ENCODE data around the gene ZNF143. TPM values are rescaled to one million over a fixed set of nuclear protein-coding genes. Genes with fewer than 3 reads are reported as not detected.

Gene ZNF143
- total and polyA plus RNA-seq, 2 of the 13 experiments (the other 11 are each of a cell fraction or from before 2014, with no cell fraction given) = 22.4 to 35.6 TPM

DNA sequence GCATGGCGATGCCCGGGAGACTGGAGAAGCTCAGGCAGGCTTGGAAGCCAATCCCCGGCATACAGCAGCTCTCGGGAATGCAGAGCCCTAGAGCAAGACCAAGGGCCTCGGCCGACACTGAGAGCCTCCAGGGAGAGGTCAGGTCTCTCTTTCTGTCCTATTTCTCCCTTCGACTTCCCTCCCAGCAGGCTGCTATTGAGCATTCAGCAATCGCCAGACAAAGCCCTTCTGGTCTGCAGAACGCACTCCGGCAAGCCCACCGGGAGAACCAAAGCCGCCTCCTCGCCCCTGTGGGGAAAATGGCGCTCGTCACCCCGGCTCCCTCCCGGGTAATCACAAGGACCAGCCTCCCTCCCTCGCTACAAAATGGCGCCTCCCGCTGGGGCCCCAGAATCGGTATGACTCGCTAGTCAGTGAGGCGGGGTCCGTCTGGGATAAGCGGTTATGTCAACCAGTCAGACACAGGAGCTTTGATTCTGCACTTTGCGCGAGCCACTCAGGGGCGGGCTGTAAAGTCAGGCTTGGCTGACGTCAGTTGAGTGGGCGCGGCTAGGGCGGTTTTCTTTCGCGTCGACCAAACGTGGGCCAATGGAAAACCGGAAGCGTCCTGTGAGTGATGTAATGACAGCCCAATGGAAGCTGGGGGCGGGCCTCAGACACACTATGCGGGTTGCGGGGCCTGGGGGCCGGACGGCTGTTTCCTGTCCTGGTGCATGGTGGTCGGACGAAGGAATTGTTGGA lies at the start of gene ZNF143 (continued):
- TF ChIP-seq, protein P1, sequence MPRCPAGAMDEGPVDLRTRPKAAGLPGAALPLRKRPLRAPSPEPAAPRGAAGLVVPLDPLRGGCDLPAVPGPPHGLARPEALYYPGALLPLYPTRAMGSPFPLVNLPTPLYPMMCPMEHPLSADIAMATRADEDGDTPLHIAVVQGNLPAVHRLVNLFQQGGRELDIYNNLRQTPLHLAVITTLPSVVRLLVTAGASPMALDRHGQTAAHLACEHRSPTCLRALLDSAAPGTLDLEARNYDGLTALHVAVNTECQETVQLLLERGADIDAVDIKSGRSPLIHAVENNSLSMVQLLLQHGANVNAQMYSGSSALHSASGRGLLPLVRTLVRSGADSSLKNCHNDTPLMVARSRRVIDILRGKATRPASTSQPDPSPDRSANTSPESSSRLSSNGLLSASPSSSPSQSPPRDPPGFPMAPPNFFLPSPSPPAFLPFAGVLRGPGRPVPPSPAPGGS (CRISPR knock-in tag; IDR thresholded peaks at IDR 0.05) = no peak; the same call in 1 of the 2 replicates
- peak; percentile 66; the same call in 1 of the 2 replicates for TF ChIP-seq ZBTB39 (CRISPR knock-in tag; IDR thresholded peaks at IDR 0.05)
- TF ChIP-seq CEBPG (CRISPR knock-in tag; IDR thresholded peaks at IDR 0.05) = no peak
- no peak for TF ChIP-seq STAT5B (CRISPR knock-in tag; IDR thresholded peaks at IDR 0.05)
- TF ChIP-seq GATA4 (IDR thresholded peaks at IDR 0.05; ENCODE audit: borderline replicate concordance, low read depth) = 0 out of 2 replicates have a peak, but pooled peaks have one; percentile 19
- 0 out of 2 replicates have a peak, but pooled peaks have one; percentile 51 for TF ChIP-seq ZSCAN30 (CRISPR knock-in tag; IDR thresholded peaks at IDR 0.05)
- TF ChIP-seq, protein P2, sequence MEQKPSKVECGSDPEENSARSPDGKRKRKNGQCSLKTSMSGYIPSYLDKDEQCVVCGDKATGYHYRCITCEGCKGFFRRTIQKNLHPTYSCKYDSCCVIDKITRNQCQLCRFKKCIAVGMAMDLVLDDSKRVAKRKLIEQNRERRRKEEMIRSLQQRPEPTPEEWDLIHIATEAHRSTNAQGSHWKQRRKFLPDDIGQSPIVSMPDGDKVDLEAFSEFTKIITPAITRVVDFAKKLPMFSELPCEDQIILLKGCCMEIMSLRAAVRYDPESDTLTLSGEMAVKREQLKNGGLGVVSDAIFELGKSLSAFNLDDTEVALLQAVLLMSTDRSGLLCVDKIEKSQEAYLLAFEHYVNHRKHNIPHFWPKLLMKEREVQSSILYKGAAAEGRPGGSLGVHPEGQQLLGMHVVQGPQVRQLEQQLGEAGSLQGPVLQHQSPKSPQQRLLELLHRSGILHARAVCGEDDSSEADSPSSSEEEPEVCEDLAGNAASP (CRISPR knock-in tag; IDR thresholded peaks at IDR 0.05; ENCODE audit: borderline replicate concordance) = no peak
- TF ChIP-seq, protein P3, sequence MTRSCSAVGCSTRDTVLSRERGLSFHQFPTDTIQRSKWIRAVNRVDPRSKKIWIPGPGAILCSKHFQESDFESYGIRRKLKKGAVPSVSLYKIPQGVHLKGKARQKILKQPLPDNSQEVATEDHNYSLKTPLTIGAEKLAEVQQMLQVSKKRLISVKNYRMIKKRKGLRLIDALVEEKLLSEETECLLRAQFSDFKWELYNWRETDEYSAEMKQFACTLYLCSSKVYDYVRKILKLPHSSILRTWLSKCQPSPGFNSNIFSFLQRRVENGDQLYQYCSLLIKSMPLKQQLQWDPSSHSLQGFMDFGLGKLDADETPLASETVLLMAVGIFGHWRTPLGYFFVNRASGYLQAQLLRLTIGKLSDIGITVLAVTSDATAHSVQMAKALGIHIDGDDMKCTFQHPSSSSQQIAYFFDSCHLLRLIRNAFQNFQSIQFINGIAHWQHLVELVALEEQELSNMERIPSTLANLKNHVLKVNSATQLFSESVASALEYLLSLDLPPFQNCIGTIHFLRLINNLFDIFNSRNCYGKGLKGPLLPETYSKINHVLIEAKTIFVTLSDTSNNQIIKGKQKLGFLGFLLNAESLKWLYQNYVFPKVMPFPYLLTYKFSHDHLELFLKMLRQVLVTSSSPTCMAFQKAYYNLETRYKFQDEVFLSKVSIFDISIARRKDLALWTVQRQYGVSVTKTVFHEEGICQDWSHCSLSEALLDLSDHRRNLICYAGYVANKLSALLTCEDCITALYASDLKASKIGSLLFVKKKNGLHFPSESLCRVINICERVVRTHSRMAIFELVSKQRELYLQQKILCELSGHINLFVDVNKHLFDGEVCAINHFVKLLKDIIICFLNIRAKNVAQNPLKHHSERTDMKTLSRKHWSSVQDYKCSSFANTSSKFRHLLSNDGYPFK (CRISPR knock-in tag; IDR thresholded peaks at IDR 0.05; ENCODE audit: borderline replicate concordance) = peak; percentile 100
- peak; percentile 28; the same call in 1 of the 2 replicates for TF ChIP-seq ZBTB2 (CRISPR knock-in tag; IDR thresholded peaks at IDR 0.05; ENCODE audit: low read depth)
- no peak for TF ChIP-seq ZBTB42 (CRISPR knock-in tag; IDR thresholded peaks at IDR 0.05)
- TF ChIP-seq LCORL (IDR thresholded peaks at IDR 0.05) = no peak
- peak; percentile 68; the same call in 1 of the 2 replicates for TF ChIP-seq LCORL (CRISPR knock-in tag; IDR thresholded peaks at IDR 0.05)
- no peak for TF ChIP-seq IRF9 (CRISPR knock-in tag; IDR thresholded peaks at IDR 0.05; ENCODE audit: borderline replicate concordance)
- TF ChIP-seq ZNF572 (CRISPR knock-in tag; IDR thresholded peaks at IDR 0.05) = no peak
- 0 out of 2 replicates have a peak, but pooled peaks have one; percentile 43 for TF ChIP-seq NFKBIZ (CRISPR knock-in tag; IDR thresholded peaks at IDR 0.05)
- TF ChIP-seq RBAK (CRISPR knock-in tag; IDR thresholded peaks at IDR 0.05) = no peak
- TF ChIP-seq ZFX (CRISPR knock-in tag; IDR thresholded peaks at IDR 0.05; ENCODE audit: low read depth) = peak; percentile 73
